Left ventricle myocardium superior (tissue), 1 donor: ENCODE data around the gene RFX1. TPM values are rescaled to one million over a fixed set of nuclear protein-coding genes. Genes with fewer than 3 reads are reported as not detected.

ENCODE experiments used
- ATAC-seq: fragments of 200-7000 bp; cut with Tn5 transposase; one replicate; pipeline ENCODE4 v1.9.1; 2020; ENCODE audit warnings: mild to moderate bottlenecking, moderate library complexity
- DNase-seq: peaks from one replicate; pipeline ENCODE4 v3.0.0-alpha.2; 2020
- intact Hi-C: fragments of 100-400 bp; cut with micrococcal nuclease; formaldehyde crosslinking; loops from one replicate; pipeline ENCODE4 v1.11.0; 2022
- total RNA-seq: library from RNA; stranded (reverse); fragmentation: NEBNext Ultra II Directional; extraction: Animal tissue kit (Norgen Biotek cat#: 25700); gene quantifications from one replicate; pipeline ENCODE4 v1.2.1, GENCODE V29; 2021
- donor health status: DM: no; HTN: yes; CAD: no; lungs with severe emphysema.

The RFX1 gene
- total RNA-seq, 1 donor from 2014 or later, result 15.7 TPM

GRCh38 chr19:13966684-13967128 is 39.4 kb downstream of the RFX1 start:
- ATAC-seq (no peak), DNase-seq (no peak)
- intact Hi-C loops, result no loop called here

GRCh38 chr19:13965926-13966683 is 40.0 kb downstream of the RFX1 start:
- DNase-seq (no peak), ATAC-seq (no peak)
- intact Hi-C loops, result no loop called here

GRCh38 chr19:13965377-13965896 is 40.7 kb downstream of the RFX1 start:
- intact Hi-C loops, result no loop called here
- ATAC-seq, result no peak
- DNase-seq, result no peak

- DNase-seq (no peak), ATAC-seq (no peak)
- intact Hi-C loops, result no loop called here
These were observed 41.3 kb downstream of the RFX1 start for GRCh38 chr19:13964776-13965175.

DNA sequence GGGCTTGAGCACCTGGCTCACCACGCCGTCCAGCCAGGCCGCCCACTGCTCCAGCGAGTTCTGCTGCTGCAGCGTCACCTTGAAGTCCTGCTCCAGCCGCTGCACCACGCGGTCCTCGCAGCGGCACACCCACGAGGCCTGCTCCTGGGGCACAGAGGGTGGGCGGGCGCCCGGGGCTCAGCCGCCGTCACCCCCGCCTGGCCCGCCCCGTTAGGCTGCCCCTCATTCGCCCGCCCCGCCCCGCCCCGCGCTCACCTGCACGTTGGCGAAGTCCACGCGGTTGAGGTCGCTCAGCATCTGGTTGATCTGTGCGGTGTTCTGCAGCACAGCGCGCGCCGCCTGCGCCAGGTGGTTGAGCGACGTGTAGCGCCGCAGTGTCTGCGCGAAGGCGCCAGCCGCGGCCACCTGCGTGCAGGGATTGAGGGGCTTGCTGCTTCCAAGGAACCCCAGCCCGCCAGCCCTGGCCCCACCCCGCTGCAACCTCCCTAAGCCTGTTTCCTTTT is 42.5 kb downstream of the RFX1 start:
- ATAC-seq, result no peak
- intact Hi-C loops, result no loop called here
- no peak for DNase-seq

GRCh38 chr19:13962699-13963602 is 43.2 kb downstream of the RFX1 start:
- intact Hi-C loops, result no loop called here
- peak; percentile 7 for ATAC-seq
- no peak for DNase-seq

DNA sequence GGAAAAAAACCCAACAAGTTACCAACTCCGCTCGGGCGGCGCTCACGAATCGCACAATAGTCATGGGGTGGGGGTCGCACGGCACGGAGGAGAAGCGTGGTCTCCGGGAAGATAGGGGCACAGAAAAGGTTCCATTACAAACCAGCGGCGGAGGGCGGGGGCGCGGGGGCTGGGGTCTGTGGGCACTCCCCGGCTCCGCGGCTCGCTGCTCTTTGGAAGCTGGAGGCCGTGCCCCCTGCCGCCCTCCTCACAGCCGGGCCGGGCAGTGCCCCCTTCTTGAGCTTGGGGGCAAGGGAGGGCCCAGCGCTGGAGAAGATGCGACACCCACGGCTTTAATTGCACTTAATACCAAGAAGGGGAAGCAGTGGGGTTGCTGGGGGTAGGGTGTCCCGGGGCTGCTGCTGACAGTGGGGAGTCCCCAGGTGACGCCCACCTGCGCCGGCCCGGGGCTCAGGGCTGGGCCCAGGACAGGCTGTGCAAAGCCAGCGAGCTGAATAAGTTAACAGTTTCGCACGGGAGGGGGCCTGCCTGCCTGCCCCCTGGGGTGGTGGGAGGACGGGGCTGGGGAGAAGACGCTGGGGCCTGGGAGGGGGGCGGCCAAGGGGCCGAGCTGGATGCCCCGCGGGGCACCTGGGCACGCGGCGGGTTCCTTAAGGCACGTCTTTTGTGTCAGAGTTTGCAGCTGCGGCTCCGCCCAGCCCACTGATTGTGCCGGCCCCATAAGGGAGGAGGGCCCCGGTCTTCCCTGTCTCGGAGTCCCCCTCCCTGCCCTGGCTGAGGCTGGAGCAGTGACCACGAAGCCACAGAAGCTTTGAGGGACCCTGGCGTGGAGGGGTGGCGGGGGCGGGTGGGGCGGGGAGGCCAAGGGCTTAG is 44.1 kb downstream of the RFX1 start:
- peak; percentile 7 for ATAC-seq
- DNase-seq, result no peak
- intact Hi-C loops, result no loop called here

GRCh38 chr19:13960863-13961784 is 45.0 kb downstream of the RFX1 start:
- DNase-seq (no peak), ATAC-seq (no peak)
- intact Hi-C loops, result no loop called here

DNA sequence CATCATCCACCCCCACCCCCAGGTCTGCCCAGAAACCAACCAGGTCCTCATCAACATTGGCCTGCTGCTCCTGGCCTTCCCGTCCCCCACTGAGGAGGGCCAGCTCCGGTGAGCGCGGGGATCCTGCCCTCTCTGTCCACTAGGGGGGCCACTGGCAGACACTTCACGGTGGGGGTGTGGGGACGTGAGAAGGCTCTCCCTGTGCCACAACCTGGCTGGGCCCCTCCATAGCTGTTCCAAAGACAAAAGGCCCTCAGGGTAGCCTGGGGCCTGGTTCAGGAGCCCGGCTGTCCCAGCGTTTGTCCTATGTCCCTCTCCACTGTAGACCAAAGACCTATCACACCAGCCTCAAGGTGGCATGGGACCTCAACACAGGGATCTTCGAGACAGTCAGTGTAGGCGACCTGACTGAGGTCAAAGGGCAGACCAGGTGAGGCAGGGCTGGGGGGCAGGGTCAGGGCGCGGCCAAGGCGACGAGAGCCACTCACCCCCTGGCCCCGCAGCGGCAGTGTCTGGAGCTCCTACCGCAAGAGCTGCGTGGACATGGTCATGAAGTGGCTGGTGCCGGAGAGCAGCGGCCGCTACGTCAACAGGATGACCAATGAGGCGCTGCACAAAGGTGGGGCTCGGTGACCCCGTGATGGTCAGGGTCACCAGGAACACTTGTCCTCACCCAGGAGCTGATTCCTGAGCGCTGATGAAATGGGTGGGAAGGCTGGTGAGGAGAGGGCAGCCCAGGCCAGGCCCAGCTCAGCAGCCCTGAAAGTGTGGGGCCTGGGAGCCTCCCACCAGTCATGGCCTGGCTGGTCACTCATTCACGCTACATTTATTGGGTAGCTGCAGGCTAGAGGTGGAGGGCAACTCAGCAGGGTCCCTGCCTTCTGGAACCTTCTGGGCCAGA is 45.9 kb downstream of the RFX1 start:
- DNase-seq (no peak), ATAC-seq (no peak)
- intact Hi-C loops, result no loop called here

DNA sequence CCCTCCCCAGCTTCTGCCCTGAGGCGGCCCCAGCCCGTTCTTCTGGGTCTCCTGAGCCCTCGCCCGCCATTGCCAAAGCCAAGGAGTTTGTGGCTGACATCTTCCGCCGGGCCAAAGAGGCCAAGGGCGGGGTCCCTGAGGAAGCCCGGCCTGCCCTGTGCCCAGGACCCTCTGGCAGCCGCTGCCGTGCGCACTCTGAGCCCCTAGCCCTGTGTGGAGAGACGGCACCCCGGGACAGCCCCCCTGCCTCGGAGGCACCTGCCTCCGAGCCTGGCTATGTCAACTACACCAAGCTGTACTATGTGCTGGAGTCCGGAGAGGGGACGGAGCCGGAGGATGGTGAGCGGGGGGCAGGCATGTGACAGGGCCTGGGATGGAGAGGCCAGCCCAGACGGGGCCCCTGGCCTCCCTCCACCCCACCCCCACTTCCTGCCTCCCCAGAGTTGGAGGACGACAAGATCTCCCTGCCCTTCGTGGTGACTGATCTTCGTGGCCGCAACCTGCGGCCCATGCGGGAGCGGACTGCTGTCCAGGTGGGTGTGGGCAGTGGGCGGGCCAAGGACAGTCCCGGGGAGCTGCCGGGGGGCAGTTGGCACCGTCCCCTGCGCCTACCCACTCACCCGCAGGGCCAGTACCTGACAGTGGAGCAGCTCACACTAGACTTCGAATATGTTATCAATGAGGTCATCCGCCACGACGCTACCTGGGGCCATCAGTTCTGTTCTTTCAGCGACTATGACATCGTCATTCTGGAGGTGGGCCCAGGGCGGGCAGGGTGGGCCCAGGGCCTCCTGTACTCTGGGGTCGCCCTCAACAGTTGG is 46.8 kb downstream of the RFX1 start:
- DNase-seq (no peak), ATAC-seq (no peak)
- intact Hi-C loops, result no loop called here

DNA sequence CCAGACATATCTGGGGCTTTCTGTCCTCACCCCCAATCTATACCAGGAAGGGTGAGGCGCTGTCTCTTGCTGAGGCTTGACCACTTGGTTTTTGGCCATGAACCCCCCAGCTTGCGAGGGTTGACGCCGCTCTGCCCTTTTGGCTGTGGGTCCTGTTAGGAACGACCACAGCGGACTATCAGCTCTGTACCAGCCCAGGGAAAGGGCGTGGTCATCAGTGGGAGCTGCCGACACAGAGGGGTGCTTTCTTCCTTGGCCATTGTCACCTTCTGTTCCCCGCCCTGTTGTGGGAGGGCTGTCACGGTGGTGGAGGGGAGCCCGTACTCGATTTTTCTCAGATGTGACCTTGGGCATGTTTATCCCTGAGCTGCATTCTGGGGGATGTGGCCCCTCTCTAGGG is 48.1 kb downstream of the RFX1 start:
- DNase-seq (no peak), ATAC-seq (no peak)
- intact Hi-C loops, result no loop called here

- ATAC-seq, result peak; percentile 1
- DNase-seq, result peak; percentile 56
- intact Hi-C loops, result no loop called here
These were observed 49.1 kb downstream of the RFX1 start for GRCh38 chr19:13957051-13957450.

DNA sequence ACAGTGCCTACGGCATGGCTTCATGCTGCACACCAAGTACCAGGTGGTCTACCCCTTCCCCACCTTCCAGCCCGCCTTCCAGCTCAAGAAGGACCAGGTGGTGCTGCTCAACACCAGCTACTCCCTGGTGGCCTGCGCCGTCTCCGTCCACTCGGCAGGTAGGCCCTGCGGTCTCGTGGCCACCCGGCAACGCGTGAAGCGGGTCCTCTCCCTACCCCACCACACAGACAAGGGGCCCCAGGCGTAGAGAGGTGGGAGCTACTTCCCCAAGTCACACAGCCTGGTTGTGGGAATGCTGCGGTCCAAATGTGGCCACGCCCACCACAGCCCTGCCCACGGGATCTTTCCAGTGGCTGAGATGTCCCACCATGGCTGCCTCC is 49.8 kb downstream of the RFX1 start:
- DNase-seq, result no peak
- ATAC-seq, result no peak
- intact Hi-C loops, result no loop called here

DNA sequence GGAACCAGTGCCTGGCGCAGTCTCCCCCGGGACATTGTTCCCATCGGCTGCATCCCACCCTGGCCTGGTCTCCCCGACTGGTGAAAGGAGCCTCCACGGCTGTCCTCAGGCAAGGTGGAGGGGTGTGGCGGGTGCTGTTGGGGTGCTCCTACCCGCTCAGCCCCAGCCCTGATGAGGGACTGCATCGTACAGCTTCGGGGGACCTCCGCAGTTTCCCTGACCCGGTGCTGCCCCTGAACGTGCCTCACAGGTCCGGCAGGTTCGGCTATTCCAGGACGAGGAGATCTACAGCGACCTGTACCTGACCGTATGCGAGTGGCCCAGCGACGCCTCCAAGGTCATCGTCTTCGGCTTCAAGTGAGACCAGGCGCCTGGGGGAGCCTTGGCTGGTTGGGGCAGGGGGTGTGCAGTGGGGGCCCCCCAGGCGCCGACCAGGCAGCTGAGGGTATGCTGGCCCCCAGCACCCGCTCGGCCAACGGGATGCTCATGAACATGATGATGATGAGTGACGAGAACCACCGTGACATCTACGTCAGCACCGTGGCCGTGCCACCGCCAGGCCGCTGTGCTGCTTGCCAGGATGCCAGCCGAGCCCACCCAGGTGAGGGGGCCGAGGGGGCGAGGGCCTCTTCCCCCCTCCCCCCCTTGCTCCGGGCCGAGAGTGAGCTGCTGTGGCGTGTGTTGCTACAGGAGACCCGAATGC is 50.3 kb downstream of the RFX1 start:
- intact Hi-C loops, result no loop called here
- ATAC-seq, result no peak
- DNase-seq, result no peak

DNA sequence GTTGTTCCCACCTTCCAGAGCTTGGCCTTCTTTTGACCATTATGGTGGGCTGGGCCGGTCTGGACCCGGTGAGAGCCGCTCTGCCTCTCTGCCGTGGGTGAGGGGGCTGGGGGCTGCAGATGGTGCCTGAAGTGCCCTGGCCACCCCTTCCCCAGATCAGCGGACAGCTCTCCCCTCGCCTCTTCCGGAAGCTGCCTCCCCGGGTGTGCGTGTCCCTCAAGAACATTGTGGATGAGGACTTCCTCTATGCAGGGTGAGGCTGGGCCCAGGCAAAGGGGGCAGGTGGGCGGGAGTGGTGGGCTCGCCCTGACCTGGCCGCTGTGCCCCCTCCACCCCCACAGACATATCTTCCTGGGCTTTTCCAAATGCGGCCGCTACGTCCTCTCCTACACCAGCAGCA is 51.9 kb downstream of the RFX1 start:
- no peak for DNase-seq
- ATAC-seq, result no peak
- intact Hi-C loops, result no loop called here
